GM23248 (cell line): ENCODE results near the gene IFNGR1.

Source experiments
- EZH2 ChIP-seq: fragments of 200-600 bp; sonication (generic); IDR thresholded peaks from 2 replicates; pipeline ENCODE4 v1.6.1; 2018; ENCODE audit warnings: antibody characterized with exemption, mild to moderate bottlenecking; ENCODE audit not compliant: insufficient read depth, poor library complexity, severe bottlenecking
- EZH2phosphoT487 ChIP-seq: fragments of 200-600 bp; sonication (generic); IDR thresholded peaks from 2 replicates; pipeline ENCODE4 v1.6.1; 2018; ENCODE audit warnings: antibody characterized with exemption, moderate library complexity, mild to moderate bottlenecking, low read depth; ENCODE audit not compliant: insufficient read depth

DNA sequence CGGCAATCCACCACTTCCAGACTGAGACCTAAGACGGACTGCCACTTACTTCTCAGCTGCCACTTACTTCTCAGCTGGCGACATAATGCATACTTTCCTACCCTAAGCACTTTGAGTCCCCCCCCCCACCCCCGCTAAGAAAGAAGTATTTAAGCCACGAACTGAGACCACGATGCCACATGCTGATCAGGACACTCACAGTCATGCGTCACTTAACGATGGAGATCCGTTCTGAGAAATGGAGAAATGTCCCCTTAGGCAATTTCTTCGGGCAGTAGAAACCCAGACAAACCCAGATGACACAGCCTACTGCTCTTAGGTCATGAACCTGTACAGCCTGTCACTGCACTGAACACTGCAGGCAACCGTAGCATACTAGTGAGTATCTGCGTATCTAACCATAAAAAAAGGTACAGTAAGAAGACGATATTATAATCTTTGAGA is 690 bp downstream of the IFNGR1 start:
- TF ChIP-seq EZH2 (no peak), EZH2phosphoT487 (no peak)
